HepG2 (cell line): ENCODE data around the gene SUSD6. TPM values are rescaled to one million over a fixed set of nuclear protein-coding genes. Genes with fewer than 3 reads are reported as not detected.
A peak's percentile ranks its signal among the peaks of the same experiment; 100 is the strongest.

ENCODE experiments used
- AHDC1 ChIP-seq: sonication (generic); formaldehyde crosslinking; IDR thresholded peaks from 2 replicates; pipeline ENCODE4 v1.5.1; 2020; ENCODE audit warnings: mild to moderate bottlenecking, missing genetic modification reagents, borderline replicate concordance
- EEA1 ChIP-seq: sonication (generic); formaldehyde crosslinking; IDR thresholded peaks from 2 replicates; pipeline ENCODE4 v1.5.1; 2020; ENCODE audit warnings: mild to moderate bottlenecking, missing genetic modification reagents, borderline replicate concordance
- GTF2F1 ChIP-seq: fragments of 150-350 bp; IDR thresholded peaks from 2 replicates; pipeline ENCODE4 v1.6.1; 2014; ENCODE audit warnings: low read length
- NFYC ChIP-seq: IDR thresholded peaks from 2 replicates; pipeline ENCODE4 v1.6.1; 2016; ENCODE audit warnings: missing genetic modification reagents, missing compliant biosample characterization
- PLRG1 ChIP-seq: fragments of 450-650 bp; conservative IDR thresholded peaks from 2 replicates; pipeline ENCODE4 v1.6.1; 2016
- PRDM10 ChIP-seq: sonication (generic); formaldehyde crosslinking; IDR thresholded peaks from 2 replicates; pipeline ENCODE4 v1.4.0; 2020; ENCODE audit warnings: low read depth, missing genetic modification reagents
- RCOR2 ChIP-seq: IDR thresholded peaks from 2 replicates; pipeline ENCODE4 v1.6.1; 2016; ENCODE audit warnings: missing biosample characterization, missing genetic modification reagents
- TOE1 ChIP-seq: sonication (generic); formaldehyde crosslinking; IDR thresholded peaks from 2 replicates; pipeline ENCODE4 v1.4.0; 2020; ENCODE audit warnings: mild to moderate bottlenecking, missing genetic modification reagents
- TOPORS ChIP-seq: sonication (generic); formaldehyde crosslinking; IDR thresholded peaks from 2 replicates; pipeline ENCODE4 v1.8.0; 2023; ENCODE audit warnings: mild to moderate bottlenecking, missing genetic modification reagents
- ZBTB7B ChIP-seq: sonication (generic); formaldehyde crosslinking; IDR thresholded peaks from 2 replicates; pipeline ENCODE4 v1.4.0; 2020; ENCODE audit warnings: missing genetic modification reagents
- ZFYVE20 ChIP-seq: sonication (generic); formaldehyde crosslinking; IDR thresholded peaks from 2 replicates; pipeline ENCODE4 v1.8.0; 2023; ENCODE audit warnings: low read depth, mild to moderate bottlenecking, moderate library complexity, missing genetic modification reagents, borderline replicate concordance
- ZKSCAN8 ChIP-seq: IDR thresholded peaks from 2 replicates; pipeline ENCODE4 v1.6.1; 2016; ENCODE audit warnings: borderline replicate concordance, missing genetic modification reagents, missing compliant biosample characterization
- ZNF234 ChIP-seq: sonication (generic); formaldehyde crosslinking; conservative IDR thresholded peaks from 2 replicates; pipeline ENCODE4 v1.5.1; 2020; ENCODE audit warnings: mild to moderate bottlenecking, missing genetic modification reagents
- ZNF280B ChIP-seq: sonication (generic); formaldehyde crosslinking; IDR thresholded peaks from 2 replicates; pipeline ENCODE4 v1.5.0; 2020; ENCODE audit warnings: missing genetic modification reagents, mild to moderate bottlenecking, borderline replicate concordance
- ZNF292 ChIP-seq: sonication (generic); formaldehyde crosslinking; IDR thresholded peaks from 2 replicates; pipeline ENCODE4 v1.8.1; 2022; ENCODE audit warnings: mild to moderate bottlenecking, low read depth, missing genetic modification reagents, borderline replicate concordance
- ZNF33B ChIP-seq: sonication (generic); formaldehyde crosslinking; IDR thresholded peaks from 2 replicates; pipeline ENCODE4 v1.5.1; 2020; ENCODE audit warnings: mild to moderate bottlenecking, missing genetic modification reagents
- polyA plus RNA-seq, 8 experiments: library from polyadenylated mRNA; depleted of rRNA in 3 of 8; stranded (reverse) in 7 of 8; unstranded in 1 of 8; fragments of >200 nt; fragmentation: Illumina TruSeq in 4 of 8; extraction: Trizol in 4 of 8; gene quantifications; 2 replicates each; pipeline versions ENCODE4 v1.2.1 to v1.2.3, GENCODE V29; 2011 to 2016; ENCODE audit warnings: low read depth in 4 of 8, missing spikeins in 1 of 8, mixed read lengths in 1 of 8; ENCODE audit not compliant: insufficient read depth in 1 of 8
- total RNA-seq, 5 experiments: library from RNA; depleted of rRNA; stranded (reverse); fragments of >200 nt; fragmentation: Illumina TruSeq; extraction: Trizol; gene quantifications; 2 replicates each; pipeline ENCODE4 v1.2.3, GENCODE V29; 2016; ENCODE audit warnings: low read depth in 1 of 5

The SUSD6 gene
- total and polyA plus RNA-seq, 2 of the 13 experiments (the other 11 are each of a cell fraction or from before 2014, with no cell fraction given) = 7.2 to 7.4 TPM

- TF ChIP-seq AHDC1 (CRISPR knock-in tag) (no peak), ZNF280B (CRISPR knock-in tag) (no peak), PRDM10 (CRISPR knock-in tag) (peak; percentile 61; the same call in 1 of the 2 replicates), ZFYVE20 (CRISPR knock-in tag) (no peak), TOPORS (no peak), ZNF234 (CRISPR knock-in tag) (no peak), PLRG1 (no peak), ZNF33B (CRISPR knock-in tag) (no peak), TOE1 (CRISPR knock-in tag) (no peak), EEA1 (no peak), RCOR2 (CRISPR knock-in tag) (no peak), ZKSCAN8 (CRISPR knock-in tag) (0 out of 2 replicates have a peak, but pooled peaks have one; percentile 69), ZNF292 (CRISPR knock-in tag) (peak; percentile 43; the same call in 1 of the 2 replicates), ZBTB7B (CRISPR knock-in tag) (peak; percentile 26; the same call in 1 of the 2 replicates), GTF2F1 (no peak), NFYC (no peak)
Measured at GRCh38 chr14:69693801-69694729, 82.7 kb downstream of the SUSD6 start (continued).
